ENCODE data around the gene PPM1A.

Gene PPM1A

DNA sequence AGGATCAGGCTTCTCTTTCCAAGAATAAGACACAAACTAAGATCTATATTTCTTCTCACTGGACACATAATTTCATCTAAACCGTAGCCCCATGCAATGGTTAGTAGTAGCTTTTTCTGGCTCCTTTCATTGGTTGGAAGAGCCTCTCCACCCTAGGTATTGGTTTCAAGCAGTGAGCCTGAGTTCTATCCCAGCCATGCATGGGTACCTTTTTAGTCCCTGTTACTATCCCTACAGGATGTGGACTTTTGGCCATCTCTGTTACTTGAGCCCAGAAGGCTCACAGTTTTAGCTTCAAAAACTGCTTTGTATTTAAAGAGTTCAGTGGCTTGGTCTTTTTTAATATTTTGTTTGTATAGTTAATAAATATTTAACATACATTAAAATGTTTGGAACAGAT, 16.1 kb downstream of the PPM1A start:
- H3K4me3 ChIP-seq (ENCODE audit: low read depth, low read length) = no peak overlapping the region

DNA sequence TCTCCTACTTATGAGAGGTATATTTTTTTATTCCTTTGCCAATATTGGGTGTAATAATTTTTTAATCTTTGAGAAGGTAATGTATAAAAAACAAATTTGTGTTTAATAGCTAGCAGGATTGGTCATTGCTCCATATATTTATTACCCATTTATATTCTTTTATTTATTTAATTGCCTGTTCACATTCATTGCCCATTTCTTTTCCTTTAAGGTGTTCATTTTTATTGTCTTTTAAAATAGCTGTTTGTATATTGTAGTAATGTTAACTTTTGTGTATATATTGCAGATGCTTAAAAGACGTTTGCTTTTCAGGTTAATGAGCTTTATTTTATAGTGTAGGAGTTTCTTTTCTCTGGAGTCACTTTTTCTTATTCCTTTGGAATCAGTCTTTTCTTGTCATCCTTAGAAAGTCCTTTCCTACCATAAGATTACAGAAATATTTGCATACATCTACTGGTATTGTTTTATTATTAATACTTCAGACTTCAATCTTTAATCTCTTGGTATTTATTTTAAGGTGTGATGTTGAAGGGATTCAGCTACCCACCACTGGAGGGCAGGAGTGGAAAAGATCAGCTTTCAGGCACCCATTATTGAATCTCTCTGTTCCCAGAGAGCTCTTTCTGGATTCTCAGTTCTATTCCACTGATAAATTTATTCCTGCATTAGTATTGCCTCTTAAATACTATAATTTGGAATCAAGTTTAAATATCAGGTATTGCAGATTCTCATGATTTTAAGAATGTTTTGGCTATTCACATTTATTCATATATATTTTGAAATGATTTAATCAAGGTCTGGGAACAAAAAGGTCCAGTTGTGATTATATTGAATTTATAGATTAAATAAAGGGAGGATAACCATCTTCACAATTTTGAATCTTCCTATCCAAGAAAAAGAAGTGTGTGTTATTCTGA, 17.3 kb downstream of the PPM1A start:
- no peak overlapping the region for H3K4me3 ChIP-seq (ENCODE audit: low read depth, low read length)

DNA sequence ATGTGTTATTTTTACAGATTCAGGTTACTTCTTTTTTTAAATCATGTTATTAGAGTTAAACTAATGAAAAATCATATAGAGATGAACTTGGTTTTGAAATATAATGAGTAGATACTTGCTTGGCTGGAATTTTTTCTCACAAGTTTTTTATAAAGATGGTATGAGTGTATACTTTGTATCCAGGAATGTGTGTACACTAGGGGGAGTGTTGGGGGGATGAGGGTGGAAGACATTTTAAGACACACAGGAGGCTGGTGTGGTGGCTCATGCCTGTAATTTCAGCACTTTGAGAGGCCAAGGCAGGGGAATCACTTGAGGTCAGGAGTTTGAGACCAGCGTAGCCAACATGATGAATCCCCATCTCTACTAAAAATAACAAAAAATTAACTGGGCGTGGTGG, 23.2 kb downstream of the PPM1A start:
- no peak overlapping the region for H3K4me3 ChIP-seq (ENCODE audit: low read depth, low read length)

DNA sequence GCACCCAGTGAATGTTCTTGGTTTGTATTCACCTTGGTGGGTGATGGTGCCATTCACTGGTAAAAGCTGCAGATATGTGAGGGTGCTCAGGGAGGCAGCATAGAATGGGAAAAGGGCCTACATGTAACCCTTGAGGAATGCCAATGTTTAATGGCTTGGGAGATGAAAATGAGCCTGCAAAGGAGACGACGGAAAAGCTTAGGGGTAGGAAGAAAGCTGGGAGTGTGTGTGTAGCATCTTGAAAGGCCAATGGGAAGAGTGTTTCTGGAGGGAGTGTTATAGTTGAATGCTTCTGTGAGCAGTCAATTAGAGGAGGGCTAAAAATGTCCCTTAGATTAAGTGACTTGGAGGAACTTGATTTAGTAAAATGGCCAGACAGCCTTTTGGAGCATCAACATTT, 24.9 kb downstream of the PPM1A start:
- H3K4me3 ChIP-seq (ENCODE audit: low read depth, low read length) = no peak overlapping the region

DNA sequence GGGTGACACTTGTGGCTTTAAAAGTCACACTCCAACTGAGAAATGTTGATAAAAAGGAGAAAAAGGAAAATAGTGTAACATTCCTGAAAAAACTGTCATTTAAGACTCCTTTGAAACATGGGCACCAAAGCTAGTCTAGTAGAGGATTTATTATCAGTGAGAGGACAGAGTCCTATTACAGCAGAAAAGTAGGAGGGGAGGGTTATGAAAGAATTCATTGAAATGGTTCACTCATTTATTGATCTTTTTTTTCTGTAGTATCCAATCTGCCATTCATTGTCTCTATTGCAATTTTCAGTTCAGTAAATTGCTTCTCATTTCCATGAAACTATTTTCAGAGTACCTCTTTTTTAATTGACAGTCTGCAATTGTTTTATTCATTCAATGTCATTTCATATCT, 25.4 kb downstream of the PPM1A start:
- no peak overlapping the region for H3K4me3 ChIP-seq (ENCODE audit: low read depth, low read length)

DNA sequence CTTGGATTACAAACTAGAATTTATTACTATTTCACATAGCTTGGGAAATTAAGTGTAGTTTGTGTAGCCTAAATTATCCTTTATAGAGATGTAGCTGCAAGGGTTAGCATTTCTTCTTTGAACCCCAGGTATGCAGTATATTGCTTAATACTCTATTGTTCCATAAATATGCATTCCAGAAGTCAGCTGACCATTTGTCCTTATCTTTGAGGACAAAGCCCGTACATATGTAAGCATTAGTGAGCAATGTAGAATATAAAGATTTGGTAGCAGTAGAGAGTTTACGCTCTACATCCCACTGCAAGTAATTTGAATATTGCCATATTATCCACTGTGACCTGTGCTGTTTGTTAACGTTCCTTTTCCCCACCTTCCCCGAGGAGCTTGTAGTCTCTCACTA, 26.9 kb downstream of the PPM1A start:
- H3K4me3 ChIP-seq (ENCODE audit: low read depth, low read length) = no peak overlapping the region

DNA sequence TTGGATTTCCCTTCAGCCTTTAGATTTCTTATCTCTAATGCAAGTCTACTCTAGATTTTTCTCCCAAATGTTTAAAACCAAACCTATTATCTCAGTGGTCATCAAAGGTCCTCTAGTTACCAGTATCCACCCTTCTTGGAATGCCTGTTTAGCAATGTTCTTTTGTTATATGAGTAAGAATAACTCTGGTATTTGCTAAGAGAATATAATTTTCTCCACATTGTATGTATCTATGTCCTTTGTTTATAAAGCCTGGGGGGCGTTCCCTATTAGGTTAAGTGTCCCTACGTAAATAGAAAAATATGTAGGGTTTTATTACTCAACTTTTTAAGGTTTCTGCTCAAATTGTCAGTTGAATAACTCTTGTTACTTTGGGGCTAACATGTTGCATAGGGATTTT, 27.3 kb downstream of the PPM1A start:
- H3K4me3 ChIP-seq (ENCODE audit: low read depth, low read length) = no peak overlapping the region

DNA sequence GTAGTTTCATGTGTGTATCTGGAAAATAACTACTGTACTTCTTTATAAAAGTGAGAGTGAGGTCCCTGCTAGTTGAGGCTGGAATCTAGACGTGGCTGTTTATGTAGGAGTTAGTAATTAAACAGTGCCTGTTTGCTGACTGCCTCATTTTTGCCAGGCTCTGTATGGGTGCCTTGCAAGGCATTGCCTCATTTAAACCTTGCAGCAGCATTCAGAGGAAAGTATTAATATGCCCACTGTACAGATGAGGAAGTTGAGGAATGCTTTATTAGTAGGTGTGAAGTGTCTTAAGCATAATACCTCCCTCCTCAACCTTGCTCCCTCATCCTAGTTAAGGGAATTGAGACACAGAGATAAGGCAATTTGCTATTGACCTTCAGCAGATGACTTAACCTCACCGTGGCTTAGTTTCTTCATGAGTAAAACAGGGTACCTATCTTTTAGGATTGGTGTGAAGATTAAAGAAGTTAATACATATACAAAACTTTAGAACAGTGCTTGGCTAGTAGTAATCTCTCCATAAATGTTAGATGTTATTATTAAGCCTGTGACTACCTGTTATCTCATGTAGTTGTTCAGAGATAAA, 28.7 kb downstream of the PPM1A start:
- H3K4me3 ChIP-seq (ENCODE audit: low read depth, low read length) = no peak overlapping the region

DNA sequence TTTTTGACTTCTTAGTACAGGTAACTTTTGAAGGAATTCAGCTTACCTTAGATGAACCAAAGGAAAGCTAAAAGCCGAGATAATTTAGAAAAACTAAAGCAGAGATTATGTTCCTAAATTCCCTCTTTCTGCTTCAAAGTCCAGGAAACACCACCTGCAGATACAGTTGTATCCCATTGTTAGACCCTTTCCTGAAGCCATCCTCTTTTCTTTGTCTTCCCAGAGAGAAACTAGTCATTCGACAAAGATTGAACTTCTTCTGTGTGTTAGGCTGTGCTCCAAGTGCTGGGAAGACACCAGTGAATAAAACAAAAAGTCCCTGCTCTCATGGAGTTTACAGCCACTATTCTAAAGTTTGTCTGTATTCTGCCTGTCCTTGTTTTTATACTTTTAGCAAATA, 29.3 kb downstream of the PPM1A start:
- no peak overlapping the region for H3K4me3 ChIP-seq (ENCODE audit: low read depth, low read length)

DNA sequence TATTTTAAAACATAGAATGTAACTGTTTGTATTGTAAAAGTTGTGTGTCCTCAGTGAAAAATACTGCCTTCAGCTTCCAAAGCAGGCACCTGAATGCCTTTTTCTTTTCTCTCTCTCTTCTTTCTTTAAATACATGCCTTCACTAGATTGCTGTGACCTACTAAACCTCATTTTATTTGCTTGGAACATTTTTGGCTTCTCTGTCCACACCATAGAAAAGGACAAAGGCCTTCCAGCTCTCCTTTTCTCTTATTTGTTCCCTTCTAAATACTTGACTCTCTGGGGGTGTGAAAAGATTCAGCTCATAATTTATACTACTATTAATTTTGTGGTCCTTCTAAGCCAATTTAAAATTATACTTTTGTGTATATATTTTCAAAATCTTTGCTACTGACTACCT, 38.4 kb downstream of the PPM1A start:
- no peak overlapping the region for H3K4me3 ChIP-seq (ENCODE audit: low read depth, low read length)

DNA sequence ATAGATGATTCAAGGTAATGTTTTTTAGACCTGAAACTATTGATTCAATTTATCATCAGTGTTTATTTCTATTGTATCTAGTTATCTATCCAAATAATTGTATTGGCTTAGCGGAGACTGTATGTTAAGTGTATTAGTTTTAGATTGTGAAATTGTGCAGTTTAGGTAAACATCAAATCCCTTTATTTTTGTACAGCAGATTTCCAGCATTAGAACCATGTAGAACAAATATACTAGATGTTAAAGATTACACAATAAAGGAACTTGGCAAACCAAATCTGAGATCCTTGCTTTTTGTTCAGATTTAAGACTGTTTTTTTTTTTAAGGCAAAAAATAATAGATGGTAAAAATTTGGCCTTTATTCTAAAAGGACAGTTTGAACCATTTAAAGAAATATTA, 39.3 kb downstream of the PPM1A start:
- no peak overlapping the region for H3K4me3 ChIP-seq (ENCODE audit: low read depth, low read length)

DNA sequence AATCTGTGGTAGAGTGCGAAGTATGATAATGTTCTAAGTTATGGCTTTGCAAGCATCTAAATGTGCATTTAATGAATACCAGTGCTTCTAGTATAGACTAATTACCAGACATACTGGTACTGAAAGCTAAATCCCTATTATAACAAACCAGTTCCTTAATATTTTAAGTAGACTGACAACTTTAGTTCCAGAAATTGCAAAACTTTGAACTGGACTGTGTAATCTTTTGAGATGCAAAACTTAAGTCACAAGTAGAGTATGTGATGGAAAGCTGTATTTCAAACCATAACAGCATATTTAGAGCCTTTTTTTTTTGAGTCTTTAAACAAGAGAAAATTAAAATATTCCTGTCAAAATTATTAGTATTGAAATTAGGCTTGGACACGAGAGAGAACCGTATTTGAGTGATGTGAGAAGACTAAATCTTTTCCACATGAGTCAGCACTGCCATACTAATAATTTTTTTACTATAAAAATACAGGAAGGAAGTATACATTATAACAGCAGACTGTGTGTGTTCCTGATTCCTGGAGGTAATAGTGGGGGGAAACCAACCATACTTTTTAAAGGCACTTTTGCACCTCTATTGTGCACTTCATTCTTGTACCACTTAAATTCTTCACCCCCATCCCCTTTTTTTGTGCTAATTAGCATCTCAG, 45.5 kb downstream of the PPM1A start:
- H3K4me3 ChIP-seq (ENCODE audit: low read depth, low read length) = no peak overlapping the region

DNA sequence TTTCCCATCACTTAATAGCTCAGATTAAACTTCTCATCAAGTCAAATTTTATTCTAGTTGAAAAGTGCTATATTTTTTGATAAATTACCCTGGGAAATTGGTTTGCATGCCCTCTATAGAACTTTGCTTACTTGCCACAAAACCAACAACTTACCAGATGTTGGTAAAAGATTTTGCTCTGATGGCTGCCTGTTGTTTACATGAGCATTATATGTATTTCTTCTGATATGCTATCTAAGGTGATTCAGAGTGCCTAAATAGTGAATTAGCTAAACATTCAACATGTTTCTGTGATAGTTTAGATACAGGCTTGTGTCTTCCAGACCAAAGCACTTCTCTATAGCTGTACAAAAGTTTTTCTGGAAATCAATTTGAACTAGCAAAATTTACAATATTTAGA, 51.0 kb downstream of the PPM1A start:
- no peak overlapping the region for H3K4me3 ChIP-seq (ENCODE audit: low read depth, low read length)

DNA sequence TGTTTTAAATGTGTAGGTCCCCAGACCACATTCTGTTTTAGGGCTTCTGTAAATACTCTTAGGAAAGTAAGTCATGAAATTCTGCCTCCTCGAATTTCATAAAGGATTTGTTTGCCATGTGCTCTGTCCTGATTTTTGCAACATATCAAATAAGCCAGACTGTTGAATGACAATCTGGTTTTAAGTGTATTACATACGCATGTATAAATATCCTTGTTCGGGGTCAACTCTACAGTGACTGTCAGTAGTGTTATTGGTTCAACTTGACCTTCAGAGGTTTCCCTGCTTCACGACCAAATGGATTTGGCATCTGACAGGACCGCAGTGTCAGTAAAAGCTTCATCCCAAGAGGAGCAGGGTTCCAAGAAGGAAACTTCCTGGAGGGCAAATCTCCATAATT, 52.7 kb downstream of the PPM1A start:
- no peak overlapping the region for H3K4me3 ChIP-seq (ENCODE audit: low read depth, low read length)

DNA sequence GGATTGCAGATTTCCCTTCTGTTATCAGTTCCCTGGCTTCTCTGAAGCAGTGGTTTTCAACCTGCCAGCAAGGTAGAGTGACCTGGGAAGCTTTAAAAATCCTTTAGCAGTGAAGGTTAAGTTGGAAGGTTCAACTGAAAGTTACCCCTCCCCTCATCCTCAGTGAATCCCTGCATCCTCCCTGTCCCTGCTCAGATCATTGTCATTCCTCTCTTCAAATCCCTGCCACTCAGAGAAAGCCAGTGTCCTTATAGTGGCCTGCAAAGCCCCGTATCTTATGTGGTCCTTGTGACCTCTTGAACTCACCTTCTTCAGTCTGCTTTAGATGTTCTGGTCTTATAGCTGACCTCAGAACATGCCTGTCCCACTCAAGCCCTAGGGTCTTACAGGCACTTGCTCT, 53.6 kb downstream of the PPM1A start:
- no peak overlapping the region for H3K4me3 ChIP-seq (ENCODE audit: low read depth, low read length)

DNA sequence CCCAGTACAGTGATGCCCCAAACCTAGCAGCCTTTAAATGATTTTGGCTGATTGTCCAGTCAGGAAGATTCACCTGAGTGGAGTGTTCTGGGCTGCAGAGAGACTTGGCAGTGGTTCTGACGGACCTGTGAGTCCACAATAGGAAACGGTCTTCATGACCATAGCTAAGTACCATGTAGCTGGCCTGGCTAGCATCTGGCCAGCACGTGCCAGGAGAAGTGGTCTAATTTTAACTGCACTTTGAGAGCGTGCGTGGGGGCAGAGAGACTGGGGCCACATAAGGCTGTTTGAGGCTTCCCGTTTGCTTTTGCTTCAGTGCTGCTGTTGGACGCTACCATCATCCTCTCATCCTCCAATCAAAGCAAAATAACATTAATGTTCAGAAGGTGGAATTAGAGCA, 54.7 kb downstream of the PPM1A start:
- H3K4me3 ChIP-seq (ENCODE audit: low read depth, low read length) = no peak overlapping the region

DNA sequence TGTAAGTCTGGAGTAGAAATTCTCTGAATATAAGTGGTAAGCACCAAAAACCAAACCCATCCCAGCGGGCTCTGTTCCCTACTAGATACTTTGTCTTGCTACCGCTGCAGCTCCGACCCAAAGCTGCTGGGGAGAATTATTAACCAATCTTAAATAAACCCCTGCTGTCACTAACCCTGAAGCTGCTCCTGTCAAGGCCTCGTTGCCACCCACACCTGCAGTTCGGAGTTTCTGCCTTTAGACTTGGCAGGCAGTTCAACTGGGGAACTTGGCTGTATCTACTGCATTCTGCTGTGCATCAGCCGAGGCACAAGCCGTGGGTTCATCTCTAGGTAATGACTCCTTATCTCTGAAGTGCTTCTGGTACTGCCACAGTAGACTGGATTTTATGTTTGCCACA, 55.5 kb downstream of the PPM1A start:
- no peak overlapping the region for H3K4me3 ChIP-seq (ENCODE audit: low read depth, low read length)

DNA sequence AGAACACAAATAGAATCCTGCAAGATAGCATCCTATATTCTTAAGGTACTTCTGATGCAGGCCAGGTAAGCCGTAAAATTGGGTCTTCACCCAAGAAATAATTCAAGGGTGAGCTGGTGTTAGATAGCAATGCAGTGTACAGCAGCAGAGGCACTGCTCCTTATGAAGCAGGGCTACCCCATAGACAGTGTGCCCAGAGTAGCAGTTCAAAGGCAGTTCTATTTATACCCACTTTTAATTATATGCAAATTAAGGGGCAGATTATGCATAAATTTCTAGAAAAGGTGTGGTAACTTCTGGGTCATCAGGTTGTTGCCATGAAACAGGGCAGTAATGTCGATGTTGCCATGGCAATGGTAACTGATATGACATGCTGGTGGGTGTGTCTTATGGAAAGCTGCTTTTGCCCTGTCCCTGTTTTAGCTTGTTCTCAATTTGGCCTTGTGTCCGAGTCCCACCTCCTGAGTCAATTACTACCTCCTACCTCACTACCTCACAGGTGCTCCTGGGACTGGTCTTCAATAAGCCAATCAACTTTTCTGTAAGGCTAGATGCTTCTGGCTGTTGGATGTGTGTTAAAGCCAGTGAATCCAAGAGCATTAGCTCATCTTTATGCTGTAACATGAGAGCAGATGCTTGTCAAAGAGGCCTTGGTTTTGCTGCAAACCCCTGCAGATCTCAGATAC, 61.0 kb downstream of the PPM1A start:
- no peak overlapping the region for H3K4me3 ChIP-seq (ENCODE audit: low read depth, low read length)

DNA sequence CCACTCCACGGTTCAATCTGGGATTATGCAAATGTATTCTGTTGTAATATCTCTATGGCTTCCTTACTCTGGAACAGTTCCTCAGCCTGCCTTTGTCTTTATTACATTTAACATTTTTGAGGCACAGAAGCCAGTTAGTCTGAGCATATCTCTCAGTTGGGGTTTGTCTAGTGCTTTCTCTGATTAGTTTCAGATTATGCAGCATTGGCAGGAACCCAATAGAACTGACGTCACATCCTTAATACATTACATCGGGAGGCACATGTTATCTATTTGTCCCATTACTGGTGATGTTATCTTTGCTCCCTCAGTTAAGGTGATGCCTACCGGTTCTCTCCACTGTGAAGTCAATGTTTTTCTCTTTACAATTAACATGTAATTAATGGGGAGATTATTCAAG, 62.4 kb downstream of the PPM1A start:
- no peak overlapping the region for H3K4me3 ChIP-seq (ENCODE audit: low read depth, low read length)

DNA sequence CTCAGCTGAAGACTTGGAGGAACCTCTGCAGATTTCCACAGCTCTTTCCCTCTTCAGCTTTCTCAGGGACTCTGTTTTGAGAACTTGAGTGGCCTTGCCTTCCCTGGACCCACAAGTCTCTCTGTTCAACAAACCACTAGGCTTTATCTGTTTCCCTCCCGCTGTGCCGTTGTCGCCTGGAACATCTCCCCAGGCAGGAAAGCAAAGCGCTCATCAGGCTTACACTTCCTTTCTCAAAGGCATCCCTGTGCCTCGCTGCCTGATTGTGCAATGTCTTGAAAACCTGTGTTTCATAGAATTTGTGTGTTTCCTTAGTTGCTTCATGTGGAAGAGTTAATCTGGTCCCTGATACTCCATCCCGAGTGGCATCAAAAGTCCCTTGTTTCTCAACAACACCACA, 64.1 kb downstream of the PPM1A start:
- no peak overlapping the region for H3K4me3 ChIP-seq (ENCODE audit: low read depth, low read length)

DNA sequence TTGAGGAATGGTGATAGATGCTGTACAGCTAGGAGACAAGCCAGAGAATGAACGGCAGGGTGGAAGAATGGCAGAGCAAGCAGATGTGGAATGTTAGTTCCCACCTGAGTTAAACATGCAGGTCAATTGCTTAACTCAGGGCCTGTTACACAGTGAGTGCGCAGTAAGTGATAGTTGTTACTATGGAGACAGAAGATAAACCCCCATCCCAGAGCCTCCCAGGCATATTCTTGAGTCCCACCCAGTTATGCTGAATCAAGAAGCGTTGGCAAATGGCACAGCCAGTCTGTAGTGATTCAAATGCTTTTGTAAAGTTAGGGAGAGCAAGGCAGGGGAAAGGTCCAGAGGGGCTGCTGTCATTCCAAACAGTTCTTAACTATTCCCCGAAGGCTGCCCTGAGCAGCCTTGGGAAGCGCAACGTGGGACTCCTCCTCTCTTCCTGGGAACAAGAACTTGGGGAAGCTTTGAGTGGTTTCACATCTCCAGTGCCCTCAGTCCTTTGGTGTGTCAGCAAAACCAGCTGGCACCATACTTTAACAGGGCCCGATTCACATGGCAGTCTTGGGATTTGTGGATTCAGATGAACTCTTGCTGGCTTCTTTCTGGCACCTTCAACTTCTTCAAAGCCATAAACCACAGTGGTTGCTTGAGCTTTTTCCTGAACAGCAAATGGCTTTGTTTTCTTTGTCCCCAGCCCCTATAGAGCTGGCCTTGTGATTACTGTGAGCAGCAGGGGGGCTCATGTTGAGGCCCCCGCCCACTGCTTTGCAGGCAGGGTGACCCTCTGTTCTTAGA, 66.4 kb downstream of the PPM1A start:
- H3K4me3 ChIP-seq (ENCODE audit: low read depth, low read length) = no peak overlapping the region

Measured in iPS-11a (cell line).